HepG2 (cell line): ENCODE results near the gene ERBB4. TPM values are rescaled to one million over a fixed set of nuclear protein-coding genes. Genes with fewer than 3 reads are reported as not detected.

Source experiments
- BHLHE40 ChIP-seq: IDR thresholded peaks from 2 replicates; pipeline ENCODE4 v1.6.1; 2011; ENCODE audit warnings: low read length, improper control_type of control experiment
- CC2D1A ChIP-seq: sonication (generic); formaldehyde crosslinking; IDR thresholded peaks from 2 replicates; pipeline ENCODE4 v1.8.1; 2023; ENCODE audit warnings: mild to moderate bottlenecking, missing genetic modification reagents
- DNMT1 ChIP-seq: sonication (generic); formaldehyde crosslinking; IDR thresholded peaks from 2 replicates; pipeline ENCODE4 v1.5.1; 2020; ENCODE audit warnings: mild to moderate bottlenecking, missing genetic modification reagents
- GTF3A ChIP-seq: sonication (generic); formaldehyde crosslinking; conservative IDR thresholded peaks from 2 replicates; pipeline ENCODE4 v1.4.0; 2020; ENCODE audit warnings: mild to moderate bottlenecking, missing genetic modification reagents
- ZEB1 ChIP-seq: IDR thresholded peaks from 2 replicates; pipeline ENCODE4 v1.6.1; 2012; ENCODE audit warnings: mild to moderate bottlenecking, low read depth, inconsistent platforms; ENCODE audit not compliant: insufficient replicate concordance
- ZNF589 ChIP-seq: sonication (generic); formaldehyde crosslinking; conservative IDR thresholded peaks from 2 replicates; pipeline ENCODE4 v1.8.0; 2022; ENCODE audit warnings: mild to moderate bottlenecking, moderate library complexity, missing genetic modification reagents
- ZNF775 ChIP-seq: sonication (generic); formaldehyde crosslinking; IDR thresholded peaks from 2 replicates; pipeline ENCODE4 v1.4.0; 2020; ENCODE audit warnings: missing genetic modification reagents, mild to moderate bottlenecking, moderate library complexity, borderline replicate concordance
- polyA plus RNA-seq, 8 experiments: library from polyadenylated mRNA; depleted of rRNA in 3 of 8; stranded (reverse) in 7 of 8; unstranded in 1 of 8; fragments of >200 nt; fragmentation: Illumina TruSeq in 4 of 8; extraction: Trizol in 4 of 8; gene quantifications; 2 replicates each; pipeline versions ENCODE4 v1.2.1 to v1.2.3, GENCODE V29; 2011 to 2016; ENCODE audit warnings: low read depth in 4 of 8, missing spikeins in 1 of 8, mixed read lengths in 1 of 8; ENCODE audit not compliant: insufficient read depth in 1 of 8
- total RNA-seq, 5 experiments: library from RNA; depleted of rRNA; stranded (reverse); fragments of >200 nt; fragmentation: Illumina TruSeq; extraction: Trizol; gene quantifications; 2 replicates each; pipeline ENCODE4 v1.2.3, GENCODE V29; 2016; ENCODE audit warnings: low read depth in 1 of 5
- TF ChIP-seq, protein P1 (sequence below): sonication (generic); formaldehyde crosslinking; IDR thresholded peaks from 2 replicates; pipeline ENCODE4 v1.5.0; 2020; ENCODE audit warnings: mild to moderate bottlenecking, missing genetic modification reagents, borderline replicate concordance
- TF ChIP-seq, protein P2 (sequence below): sonication (generic); formaldehyde crosslinking; IDR thresholded peaks from 2 replicates; pipeline ENCODE4 v1.4.0; 2020; ENCODE audit warnings: low read depth, mild to moderate bottlenecking, missing genetic modification reagents
- TF ChIP-seq, protein P3 (sequence below), 2 experiments: sonication (generic) in 1 of 2; formaldehyde crosslinking in 1 of 2; IDR thresholded peaks; 2 replicates each; pipeline versions ENCODE4 v1.5.1 to v1.6.1; 2011 to 2020; ENCODE audit warnings: borderline replicate concordance in 1 of 2, low read depth in 1 of 2, low read length in 1 of 2, mild to moderate bottlenecking in 1 of 2, missing genetic modification reagents in 1 of 2, moderate library complexity in 1 of 2
- TF ChIP-seq, protein P4 (sequence below): IDR thresholded peaks from 2 replicates; pipeline ENCODE4 v1.6.1; 2016; ENCODE audit warnings: low read depth, missing genetic modification reagents, missing compliant biosample characterization

Gene ERBB4
- total and polyA plus RNA-seq, 2 of the 13 experiments (the other 11 are each of a cell fraction or from before 2014, with no cell fraction given) = not detected

DNA sequence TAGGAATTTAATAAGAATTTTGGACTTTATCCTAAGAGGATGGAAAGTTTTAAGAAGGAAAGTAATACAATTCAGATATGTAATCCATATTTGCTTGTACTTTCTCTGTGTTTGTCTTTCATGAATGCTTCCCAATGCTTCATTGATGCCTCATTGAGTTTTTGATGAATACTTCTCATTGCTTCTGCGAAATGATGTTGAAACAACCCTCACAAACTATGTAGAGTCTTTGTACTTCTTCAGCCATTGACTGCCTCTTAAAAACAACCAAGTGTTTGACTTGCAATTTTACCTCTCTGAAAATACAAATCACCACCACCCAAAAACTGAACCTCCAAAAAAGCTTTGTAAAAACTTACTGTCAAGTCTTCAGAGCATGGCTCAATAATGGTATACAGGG is 424.1 kb downstream of the ERBB4 start (continued):
- TF ChIP-seq, protein P1, sequence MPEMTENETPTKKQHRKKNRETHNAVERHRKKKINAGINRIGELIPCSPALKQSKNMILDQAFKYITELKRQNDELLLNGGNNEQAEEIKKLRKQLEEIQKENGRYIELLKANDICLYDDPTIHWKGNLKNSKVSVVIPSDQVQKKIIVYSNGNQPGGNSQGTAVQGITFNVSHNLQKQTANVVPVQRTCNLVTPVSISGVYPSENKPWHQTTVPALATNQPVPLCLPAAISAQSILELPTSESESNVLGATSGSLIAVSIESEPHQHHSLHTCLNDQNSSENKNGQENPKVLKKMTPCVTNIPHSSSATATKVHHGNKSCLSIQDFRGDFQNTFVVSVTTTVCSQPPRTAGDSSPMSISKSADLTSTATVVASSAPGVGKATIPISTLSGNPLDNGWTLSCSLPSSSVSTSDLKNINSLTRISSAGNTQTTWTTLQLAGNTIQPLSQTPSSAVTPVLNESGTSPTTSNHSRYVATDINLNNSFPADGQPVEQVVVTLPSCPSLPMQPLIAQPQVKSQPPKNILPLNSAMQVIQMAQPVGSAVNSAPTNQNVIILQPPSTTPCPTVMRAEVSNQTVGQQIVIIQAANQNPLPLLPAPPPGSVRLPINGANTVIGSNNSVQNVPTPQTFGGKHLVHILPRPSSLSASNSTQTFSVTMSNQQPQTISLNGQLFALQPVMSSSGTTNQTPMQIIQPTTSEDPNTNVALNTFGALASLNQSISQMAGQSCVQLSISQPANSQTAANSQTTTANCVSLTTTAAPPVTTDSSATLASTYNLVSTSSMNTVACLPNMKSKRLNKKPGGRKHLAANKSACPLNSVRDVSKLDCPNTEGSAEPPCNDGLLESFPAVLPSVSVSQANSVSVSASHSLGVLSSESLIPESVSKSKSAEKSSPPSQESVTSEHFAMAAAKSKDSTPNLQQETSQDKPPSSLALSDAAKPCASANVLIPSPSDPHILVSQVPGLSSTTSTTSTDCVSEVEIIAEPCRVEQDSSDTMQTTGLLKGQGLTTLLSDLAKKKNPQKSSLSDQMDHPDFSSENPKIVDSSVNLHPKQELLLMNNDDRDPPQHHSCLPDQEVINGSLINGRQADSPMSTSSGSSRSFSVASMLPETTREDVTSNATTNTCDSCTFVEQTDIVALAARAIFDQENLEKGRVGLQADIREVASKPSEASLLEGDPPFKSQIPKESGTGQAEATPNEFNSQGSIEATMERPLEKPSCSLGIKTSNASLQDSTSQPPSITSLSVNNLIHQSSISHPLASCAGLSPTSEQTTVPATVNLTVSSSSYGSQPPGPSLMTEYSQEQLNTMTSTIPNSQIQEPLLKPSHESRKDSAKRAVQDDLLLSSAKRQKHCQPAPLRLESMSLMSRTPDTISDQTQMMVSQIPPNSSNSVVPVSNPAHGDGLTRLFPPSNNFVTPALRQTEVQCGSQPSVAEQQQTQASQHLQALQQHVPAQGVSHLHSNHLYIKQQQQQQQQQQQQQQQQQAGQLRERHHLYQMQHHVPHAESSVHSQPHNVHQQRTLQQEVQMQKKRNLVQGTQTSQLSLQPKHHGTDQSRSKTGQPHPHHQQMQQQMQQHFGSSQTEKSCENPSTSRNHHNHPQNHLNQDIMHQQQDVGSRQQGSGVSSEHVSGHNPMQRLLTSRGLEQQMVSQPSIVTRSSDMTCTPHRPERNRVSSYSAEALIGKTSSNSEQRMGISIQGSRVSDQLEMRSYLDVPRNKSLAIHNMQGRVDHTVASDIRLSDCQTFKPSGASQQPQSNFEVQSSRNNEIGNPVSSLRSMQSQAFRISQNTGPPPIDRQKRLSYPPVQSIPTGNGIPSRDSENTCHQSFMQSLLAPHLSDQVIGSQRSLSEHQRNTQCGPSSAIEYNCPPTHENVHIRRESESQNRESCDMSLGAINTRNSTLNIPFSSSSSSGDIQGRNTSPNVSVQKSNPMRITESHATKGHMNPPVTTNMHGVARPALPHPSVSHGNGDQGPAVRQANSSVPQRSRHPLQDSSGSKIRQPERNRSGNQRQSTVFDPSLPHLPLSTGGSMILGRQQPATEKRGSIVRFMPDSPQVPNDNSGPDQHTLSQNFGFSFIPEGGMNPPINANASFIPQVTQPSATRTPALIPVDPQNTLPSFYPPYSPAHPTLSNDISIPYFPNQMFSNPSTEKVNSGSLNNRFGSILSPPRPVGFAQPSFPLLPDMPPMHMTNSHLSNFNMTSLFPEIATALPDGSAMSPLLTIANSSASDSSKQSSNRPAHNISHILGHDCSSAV (CRISPR knock-in tag) = no peak
- TF ChIP-seq ZNF775 (no peak), CC2D1A (no peak), DNMT1 (CRISPR knock-in tag) (no peak), BHLHE40 (no peak), GTF3A (no peak), ZNF589 (CRISPR knock-in tag) (no peak), ZEB1 (no peak)
- TF ChIP-seq, protein P2, sequence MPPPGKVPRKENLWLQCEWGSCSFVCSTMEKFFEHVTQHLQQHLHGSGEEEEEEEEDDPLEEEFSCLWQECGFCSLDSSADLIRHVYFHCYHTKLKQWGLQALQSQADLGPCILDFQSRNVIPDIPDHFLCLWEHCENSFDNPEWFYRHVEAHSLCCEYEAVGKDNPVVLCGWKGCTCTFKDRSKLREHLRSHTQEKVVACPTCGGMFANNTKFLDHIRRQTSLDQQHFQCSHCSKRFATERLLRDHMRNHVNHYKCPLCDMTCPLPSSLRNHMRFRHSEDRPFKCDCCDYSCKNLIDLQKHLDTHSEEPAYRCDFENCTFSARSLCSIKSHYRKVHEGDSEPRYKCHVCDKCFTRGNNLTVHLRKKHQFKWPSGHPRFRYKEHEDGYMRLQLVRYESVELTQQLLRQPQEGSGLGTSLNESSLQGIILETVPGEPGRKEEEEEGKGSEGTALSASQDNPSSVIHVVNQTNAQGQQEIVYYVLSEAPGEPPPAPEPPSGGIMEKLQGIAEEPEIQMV = no peak
- TF ChIP-seq, protein P3, sequence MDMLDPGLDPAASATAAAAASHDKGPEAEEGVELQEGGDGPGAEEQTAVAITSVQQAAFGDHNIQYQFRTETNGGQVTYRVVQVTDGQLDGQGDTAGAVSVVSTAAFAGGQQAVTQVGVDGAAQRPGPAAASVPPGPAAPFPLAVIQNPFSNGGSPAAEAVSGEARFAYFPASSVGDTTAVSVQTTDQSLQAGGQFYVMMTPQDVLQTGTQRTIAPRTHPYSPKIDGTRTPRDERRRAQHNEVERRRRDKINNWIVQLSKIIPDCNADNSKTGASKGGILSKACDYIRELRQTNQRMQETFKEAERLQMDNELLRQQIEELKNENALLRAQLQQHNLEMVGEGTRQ (IDR thresholded peaks at IDR 0.05; ENCODE audit: low read depth, low read length) = no peak
- TF ChIP-seq, protein P3 (CRISPR knock-in tag; IDR thresholded peaks at IDR 0.05; ENCODE audit: borderline replicate concordance) = no peak
- TF ChIP-seq, protein P4, sequence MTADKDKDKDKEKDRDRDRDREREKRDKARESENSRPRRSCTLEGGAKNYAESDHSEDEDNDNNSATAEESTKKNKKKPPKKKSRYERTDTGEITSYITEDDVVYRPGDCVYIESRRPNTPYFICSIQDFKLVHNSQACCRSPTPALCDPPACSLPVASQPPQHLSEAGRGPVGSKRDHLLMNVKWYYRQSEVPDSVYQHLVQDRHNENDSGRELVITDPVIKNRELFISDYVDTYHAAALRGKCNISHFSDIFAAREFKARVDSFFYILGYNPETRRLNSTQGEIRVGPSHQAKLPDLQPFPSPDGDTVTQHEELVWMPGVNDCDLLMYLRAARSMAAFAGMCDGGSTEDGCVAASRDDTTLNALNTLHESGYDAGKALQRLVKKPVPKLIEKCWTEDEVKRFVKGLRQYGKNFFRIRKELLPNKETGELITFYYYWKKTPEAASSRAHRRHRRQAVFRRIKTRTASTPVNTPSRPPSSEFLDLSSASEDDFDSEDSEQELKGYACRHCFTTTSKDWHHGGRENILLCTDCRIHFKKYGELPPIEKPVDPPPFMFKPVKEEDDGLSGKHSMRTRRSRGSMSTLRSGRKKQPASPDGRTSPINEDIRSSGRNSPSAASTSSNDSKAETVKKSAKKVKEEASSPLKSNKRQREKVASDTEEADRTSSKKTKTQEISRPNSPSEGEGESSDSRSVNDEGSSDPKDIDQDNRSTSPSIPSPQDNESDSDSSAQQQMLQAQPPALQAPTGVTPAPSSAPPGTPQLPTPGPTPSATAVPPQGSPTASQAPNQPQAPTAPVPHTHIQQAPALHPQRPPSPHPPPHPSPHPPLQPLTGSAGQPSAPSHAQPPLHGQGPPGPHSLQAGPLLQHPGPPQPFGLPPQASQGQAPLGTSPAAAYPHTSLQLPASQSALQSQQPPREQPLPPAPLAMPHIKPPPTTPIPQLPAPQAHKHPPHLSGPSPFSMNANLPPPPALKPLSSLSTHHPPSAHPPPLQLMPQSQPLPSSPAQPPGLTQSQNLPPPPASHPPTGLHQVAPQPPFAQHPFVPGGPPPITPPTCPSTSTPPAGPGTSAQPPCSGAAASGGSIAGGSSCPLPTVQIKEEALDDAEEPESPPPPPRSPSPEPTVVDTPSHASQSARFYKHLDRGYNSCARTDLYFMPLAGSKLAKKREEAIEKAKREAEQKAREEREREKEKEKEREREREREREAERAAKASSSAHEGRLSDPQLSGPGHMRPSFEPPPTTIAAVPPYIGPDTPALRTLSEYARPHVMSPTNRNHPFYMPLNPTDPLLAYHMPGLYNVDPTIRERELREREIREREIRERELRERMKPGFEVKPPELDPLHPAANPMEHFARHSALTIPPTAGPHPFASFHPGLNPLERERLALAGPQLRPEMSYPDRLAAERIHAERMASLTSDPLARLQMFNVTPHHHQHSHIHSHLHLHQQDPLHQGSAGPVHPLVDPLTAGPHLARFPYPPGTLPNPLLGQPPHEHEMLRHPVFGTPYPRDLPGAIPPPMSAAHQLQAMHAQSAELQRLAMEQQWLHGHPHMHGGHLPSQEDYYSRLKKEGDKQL = no peak
